Stimulated activated CD4-positive, alpha-beta T cell treated with anti-CD3 and anti-CD28 coated beads, Interleukin-4, amount 100 ng/mL, for 4 hours (primary cell): ENCODE results near the gene AKAP8L.

Experiments
- DNase-seq, 2 experiments: peaks; one replicate each; pipeline ENCODE4 v3.0.0-alpha.2; 2020

AKAP8L gene

GRCh38 chr19:15448778-15449619 is 30.2 kb upstream of the AKAP8L start:
- DNase-seq, result no peak

GRCh38 chr19:15448044-15448777 is 29.4 kb upstream of the AKAP8L start:
- DNase-seq, result no peak

DNA sequence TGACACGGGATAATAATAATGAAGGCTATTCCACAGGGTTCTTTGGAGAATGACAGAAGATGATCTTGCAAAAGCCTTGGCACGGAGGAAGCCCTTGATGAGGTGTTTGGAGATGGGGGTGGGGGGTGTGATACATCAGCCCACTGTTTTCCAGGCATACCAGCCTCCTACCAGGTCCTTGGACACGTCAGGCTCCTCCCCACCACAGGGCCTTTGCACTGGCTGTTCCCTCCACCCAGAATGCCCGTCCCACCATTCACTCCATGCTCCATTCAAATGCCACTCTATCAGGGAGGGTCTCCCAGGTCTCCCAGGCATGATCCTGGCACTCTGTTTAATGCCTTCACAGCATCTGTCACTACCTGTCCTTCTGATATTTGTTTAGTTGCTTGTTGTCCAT is 28.3 kb upstream of the AKAP8L start:
- DNase-seq, result no peak

GRCh38 chr19:15445807-15446376 is 27.1 kb upstream of the AKAP8L start:
- DNase-seq, result no peak

- no peak for DNase-seq
Measured at GRCh38 chr19:15445227-15445605, 26.4 kb upstream of the AKAP8L start.

DNA sequence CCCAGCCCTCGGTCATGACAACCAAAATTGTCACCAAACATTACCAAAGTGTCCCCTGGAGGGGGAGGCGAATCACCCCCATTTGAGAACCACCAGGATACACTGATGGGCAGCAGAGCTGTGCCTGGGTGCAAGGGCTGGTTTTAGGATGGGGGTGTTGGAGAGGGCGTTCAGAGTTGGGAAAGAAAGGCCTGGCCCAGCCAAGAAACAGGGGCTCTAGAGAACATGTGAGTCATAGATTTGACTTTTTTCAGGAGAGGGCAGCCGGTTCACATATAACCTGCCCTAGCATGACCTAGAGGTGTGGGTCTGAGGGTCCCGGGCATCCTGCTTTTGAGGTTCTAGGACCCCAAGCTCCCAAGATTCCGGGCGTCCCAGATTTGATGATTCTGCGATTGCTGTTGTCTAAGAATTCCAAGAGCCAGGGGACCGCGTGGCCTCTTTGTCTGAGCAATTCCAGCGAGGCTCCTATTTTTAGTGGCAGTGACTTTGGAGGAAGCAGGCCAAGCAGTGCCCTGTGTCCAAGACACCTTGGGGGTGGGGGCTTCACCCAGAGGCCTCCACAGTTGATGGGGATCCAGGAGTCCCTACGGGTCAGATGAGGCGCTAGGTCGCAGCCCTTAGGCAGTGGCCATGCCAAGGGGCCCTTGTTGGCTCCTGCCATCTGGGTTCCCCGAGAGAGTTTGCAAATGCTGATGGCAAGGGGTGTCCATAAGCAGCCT is 25.9 kb upstream of the AKAP8L start:
- DNase-seq, result no peak

DNA sequence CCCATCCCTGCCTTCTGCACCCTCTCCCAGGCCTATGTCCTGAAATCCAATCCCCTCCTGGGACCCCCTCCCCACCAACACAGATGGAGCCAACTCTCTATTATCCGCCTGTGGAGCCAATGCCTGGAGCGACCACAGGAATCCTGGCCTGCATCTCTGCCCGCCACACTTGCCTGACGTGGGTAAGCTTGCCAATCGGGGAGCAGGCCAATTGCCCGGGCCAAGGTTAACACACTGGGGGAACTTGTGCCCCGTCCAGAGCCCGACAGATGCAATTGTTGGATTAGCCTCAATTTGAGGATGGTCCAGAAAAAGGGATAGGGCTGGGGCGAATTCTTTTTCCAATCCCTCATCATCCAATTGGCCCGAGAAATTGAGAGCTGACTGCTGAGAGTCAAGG is 25.1 kb upstream of the AKAP8L start:
- no peak for DNase-seq

GRCh38 chr19:15443325-15443724 is 24.5 kb upstream of the AKAP8L start:
- no peak for DNase-seq

DNA sequence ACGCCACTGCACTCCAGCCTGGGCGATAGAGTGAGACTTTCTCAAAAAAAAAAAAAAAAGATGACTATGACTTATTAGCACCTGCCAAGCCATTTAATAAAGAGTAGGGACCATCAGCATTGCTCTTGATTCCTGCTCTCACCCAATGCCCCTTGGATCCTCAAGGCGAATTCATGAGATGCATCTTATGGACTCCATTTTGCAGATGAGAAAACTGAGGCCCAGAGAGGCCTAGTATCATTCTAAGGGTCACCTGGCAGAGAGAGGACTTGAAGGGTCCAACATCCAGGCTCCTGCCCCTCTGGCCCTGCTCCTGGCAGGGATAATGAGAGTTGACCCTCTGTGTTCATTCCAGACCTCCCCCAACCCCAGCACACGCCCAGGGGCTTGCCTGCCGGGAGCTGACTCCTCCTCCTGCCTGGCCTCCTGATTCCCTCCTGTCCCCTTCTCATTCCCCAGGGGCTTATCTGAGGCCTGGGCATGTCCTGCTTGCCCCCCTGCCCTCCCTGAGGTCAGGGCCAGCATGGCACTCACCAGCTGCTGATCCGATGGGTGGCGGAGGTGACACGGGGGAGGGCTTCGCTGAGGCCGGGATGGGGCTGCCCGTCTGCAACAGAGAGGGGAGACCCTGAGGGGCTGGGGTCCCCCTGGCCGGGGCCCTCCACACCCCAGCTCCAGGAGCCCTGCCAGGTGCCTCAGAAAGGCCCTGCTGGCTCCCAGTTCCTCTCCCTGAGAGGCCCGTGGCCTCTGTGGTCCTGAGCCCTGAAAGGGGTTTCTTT is 23.5 kb upstream of the AKAP8L start:
- no peak for DNase-seq

DNA sequence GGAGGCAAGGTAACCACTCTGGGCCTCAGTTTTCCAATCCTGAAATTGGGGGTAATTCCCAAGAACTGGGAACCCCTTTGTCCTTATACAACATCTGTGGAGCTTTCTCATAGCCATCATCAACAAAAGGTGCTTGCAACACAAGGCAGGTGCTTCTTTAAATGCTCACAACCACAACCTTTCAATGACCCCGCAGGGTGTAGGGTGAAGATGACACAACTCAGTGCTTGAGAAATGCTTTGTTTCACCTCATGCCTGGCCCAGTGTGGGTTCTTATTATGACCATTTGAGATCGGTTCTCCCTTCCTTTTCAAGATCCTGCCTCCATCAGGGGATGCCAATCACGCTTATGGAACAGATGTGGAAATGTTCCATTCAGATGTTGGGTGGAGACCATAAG is 22.5 kb upstream of the AKAP8L start:
- DNase-seq, result no peak

DNA sequence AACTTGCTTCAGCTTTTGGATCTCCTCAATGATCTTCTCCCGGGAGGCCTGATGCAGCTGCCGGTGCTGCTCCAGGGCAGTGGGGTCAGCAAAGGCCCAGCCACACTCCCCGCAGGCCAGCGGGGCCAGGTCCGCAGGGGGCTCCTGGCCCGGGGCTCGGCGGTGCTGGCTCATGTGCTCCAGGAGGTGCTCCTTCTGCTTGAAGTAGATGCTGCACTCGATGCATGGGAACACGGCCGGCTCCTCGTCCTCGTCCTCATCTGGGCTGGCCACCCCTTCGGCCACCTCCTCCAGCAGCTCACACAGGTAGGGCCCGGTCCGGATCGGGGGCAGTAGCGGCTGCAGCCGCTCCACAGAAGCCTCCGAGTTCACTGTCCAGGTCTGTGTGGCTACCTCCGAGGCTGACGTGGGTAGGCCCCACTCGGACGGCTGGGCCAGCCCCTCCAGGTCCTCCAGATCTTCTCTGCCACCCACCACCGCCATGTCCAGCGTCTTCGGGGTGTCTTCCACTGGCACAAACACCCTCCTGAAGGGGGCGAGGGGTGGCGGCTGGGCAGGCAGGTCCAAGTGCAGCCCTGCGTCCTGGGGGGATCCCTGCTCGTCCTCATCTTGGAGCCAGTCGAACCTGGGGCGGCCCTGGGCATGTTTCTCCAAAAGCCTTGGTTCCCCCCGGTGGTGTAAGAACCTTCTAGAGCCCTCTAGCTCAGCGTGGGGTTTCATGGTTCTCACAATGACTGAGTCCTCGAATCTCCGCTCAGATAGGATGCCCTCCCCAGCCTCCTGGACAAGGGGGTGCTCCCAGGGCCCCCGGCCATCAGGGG is 21.2 kb upstream of the AKAP8L start:
- DNase-seq, result no peak

GRCh38 chr19:15439078-15439799 is 20.5 kb upstream of the AKAP8L start:
- DNase-seq, result no peak

DNA sequence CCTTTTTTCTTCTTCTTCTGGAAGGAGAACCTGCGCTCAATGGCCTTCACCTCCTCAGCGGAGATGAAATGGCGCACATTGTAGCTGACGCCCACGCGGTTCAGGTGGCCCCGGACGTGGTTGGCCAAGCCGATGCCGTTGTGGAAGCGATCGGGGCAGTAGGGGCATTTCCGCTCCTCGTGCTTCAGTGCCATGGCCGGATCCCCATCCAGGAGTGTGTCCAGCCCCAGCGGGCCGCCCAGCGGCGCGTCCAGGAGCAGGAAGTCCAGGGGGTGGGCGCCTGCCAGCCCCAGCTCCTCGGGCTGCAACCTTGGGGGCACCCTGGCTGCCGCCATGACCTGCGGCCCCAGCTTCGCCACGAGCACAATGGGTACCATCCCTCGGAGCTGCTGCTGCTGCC is 19.8 kb upstream of the AKAP8L start:
- no peak for DNase-seq

DNA sequence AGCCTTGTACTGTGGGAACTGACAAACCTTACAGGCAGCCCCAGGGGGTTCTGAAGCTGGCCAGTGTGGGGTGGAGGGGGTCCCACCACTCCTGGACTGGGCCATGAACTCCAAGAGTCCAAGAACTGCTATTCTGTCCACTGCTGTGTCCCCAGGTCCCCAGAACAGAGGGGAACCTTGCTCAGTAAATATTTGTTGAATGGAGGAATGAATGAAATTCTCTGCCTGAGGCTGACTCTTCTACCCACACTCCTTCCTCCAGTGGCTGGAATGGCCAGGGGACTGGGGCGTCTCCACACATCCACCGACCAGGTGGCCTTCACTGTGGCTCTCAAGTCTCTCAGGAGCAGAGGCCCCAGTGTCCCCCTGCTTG is 19.3 kb upstream of the AKAP8L start:
- DNase-seq, result no peak

- no peak for DNase-seq
Measured at GRCh38 chr19:15437355-15438123, 18.8 kb upstream of the AKAP8L start.

GRCh38 chr19:15436826-15437110 is 18.0 kb upstream of the AKAP8L start:
- DNase-seq, result no peak

- DNase-seq, result no peak
Measured at GRCh38 chr19:15436012-15436825, 17.4 kb upstream of the AKAP8L start.

DNA sequence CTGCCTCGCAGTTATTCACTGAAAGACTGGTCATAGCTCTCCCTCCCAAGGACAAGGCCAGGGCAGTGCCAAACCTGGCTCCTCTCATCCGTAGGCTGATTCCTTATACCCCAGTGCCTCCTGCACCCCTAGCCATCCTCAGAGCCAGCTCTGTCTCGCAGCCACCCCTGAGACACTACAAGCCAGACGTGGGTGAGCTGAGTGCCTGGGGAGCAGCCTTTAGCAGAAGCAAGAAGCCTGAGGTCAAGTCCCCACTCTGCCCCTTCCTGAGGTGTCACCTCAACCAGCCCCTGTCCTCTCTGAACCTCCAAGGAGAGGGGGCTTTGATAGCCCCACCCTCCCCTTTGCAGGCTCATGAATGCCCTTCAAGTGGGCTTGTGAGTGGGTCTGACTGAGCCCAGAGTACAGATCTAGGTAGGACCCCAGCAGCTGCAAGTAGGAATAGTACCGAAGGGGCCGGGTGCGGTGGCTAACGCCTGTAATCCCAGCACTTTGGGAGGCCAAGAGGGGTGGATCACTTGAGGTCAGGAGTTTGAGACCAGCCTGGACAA is 14.8 kb upstream of the AKAP8L start:
- no peak for DNase-seq
